GM12878 (cell line): ENCODE data around the gene TBL1XR1. TPM values are rescaled to one million over a fixed set of nuclear protein-coding genes. Genes with fewer than 3 reads are reported as not detected.

Experiments used
- ATAC-seq: fragments of 200-7000 bp; cut with Tn5 transposase; 3 replicates; pipeline ENCODE4 v1.9.1; 2020; ENCODE audit warnings: mild to moderate bottlenecking, moderate library complexity
- BruUV-seq: library from RNA; stranded (reverse); fragments of 400-500 nt; replicated peaks from 2 replicates; lab custom pipeline; 2021; lab: Mats Ljungman, UMichigan
- CTCF ChIA-PET: fragments of 300-600 bp; sonication (Branson Sonifier 250); formaldehyde crosslinking; extraction: SDS; loops from one replicate; lab custom pipeline; 2021; ENCODE audit warnings: inconsistent platforms; lab: Yijun Ruan, JAX
- POLR2A ChIA-PET: fragments of 350-600 bp; formaldehyde crosslinking; extraction: SDS; loops from one replicate; lab custom pipeline; 2021; ENCODE audit warnings: inconsistent platforms; lab: Charles Lee
- RAD21 ChIA-PET: fragments of 300-600 bp; sonication (Branson Sonifier 250); formaldehyde crosslinking; loops from one replicate; lab custom pipeline; 2023; ENCODE audit warnings: antibody characterized with exemption; ENCODE audit not compliant: unreplicated experiment; lab: Charles Lee
- SMC1A ChIA-PET: fragments of 300-600 bp; sonication (Branson Sonifier 250); formaldehyde crosslinking; loops from one replicate; lab custom pipeline; 2023; ENCODE audit not compliant: unreplicated experiment, uncharacterized antibody; lab: Charles Lee
- DNase-seq: peaks from one replicate; pipeline ENCODE4 v3.0.0-alpha.2; 2011; ENCODE audit warnings: low read depth, low spot score
- FAIRE-seq: peaks from 3 replicates; lab custom pipeline; 2011; peaks lifted over from hg19 to GRCh38; lab: Jason Lieb, UNC
- H2AFZ ChIP-seq: 2 replicates; pipeline ENCODE4 v1.6.0; 2011; ENCODE audit warnings: low read depth, low read length, control low read depth; ENCODE audit not compliant: control insufficient read depth
- H3K27ac ChIP-seq: 2 replicates; pipeline ENCODE4 v1.5.1; 2011; ENCODE audit warnings: control low read depth; ENCODE audit not compliant: control insufficient read depth, insufficient read depth
- H3K27me3 ChIP-seq, 2 experiments: replicated peaks in 1 of 2; 2 replicates each; pipeline versions ENCODE4 v1.6.0 to v1.6.1; 2011; ENCODE audit warnings: low read length in 1 of 2; ENCODE audit not compliant: control insufficient read depth in 2 of 2, insufficient read depth in 2 of 2
- H3K36me3 ChIP-seq, 2 experiments: 2 replicates each; pipeline ENCODE4 v1.5.1; 2011; ENCODE audit warnings: low read length in 1 of 2; ENCODE audit not compliant: control insufficient read depth in 2 of 2, insufficient read depth in 2 of 2
- H3K4me1 ChIP-seq: 2 replicates; pipeline ENCODE4 v1.6.1; 2011; ENCODE audit warnings: mild to moderate bottlenecking, low read length, moderate library complexity, mixed read lengths; ENCODE audit not compliant: control insufficient read depth, insufficient read depth
- H3K4me2 ChIP-seq: 2 replicates; pipeline ENCODE4 v1.6.0; 2011; ENCODE audit warnings: control low read depth; ENCODE audit not compliant: control insufficient read depth, insufficient read depth
- H3K4me3 ChIP-seq: fragments of 200-600 bp; sonication (generic); 2 replicates; pipeline ENCODE4 v1.5.1; 2016
- H3K79me2 ChIP-seq: 2 replicates; pipeline ENCODE4 v1.6.0; 2011; ENCODE audit warnings: low read length; ENCODE audit not compliant: control insufficient read depth, insufficient read depth
- H3K9ac ChIP-seq: 2 replicates; pipeline ENCODE4 v1.8.0; 2011; ENCODE audit warnings: low read length, control low read depth, mixed read lengths; ENCODE audit not compliant: control insufficient read depth, insufficient read depth
- H3K9me3 ChIP-seq: replicated peaks from 3 replicates; pipeline ENCODE4 v1.5.1; 2011; ENCODE audit warnings: mild to moderate bottlenecking, low read length; ENCODE audit not compliant: control insufficient read depth, insufficient read depth
- H4K20me1 ChIP-seq: 2 replicates; pipeline ENCODE4 v1.6.0; 2011; ENCODE audit not compliant: control insufficient read depth, insufficient read depth
- BCL11A ChIP-seq: IDR thresholded peaks from 2 replicates; pipeline ENCODE4 v1.6.1; 2011; ENCODE audit warnings: low read depth, low read length
- CHD2 ChIP-seq: IDR thresholded peaks from 2 replicates; pipeline ENCODE4 v1.6.1; 2011; ENCODE audit warnings: low read depth, low read length, improper control_type of control experiment, borderline replicate concordance
- ELK1 ChIP-seq: IDR thresholded peaks from 2 replicates; pipeline ENCODE4 v1.6.1; 2012; ENCODE audit warnings: low read depth, low read length, improper control_type of control experiment
- ESRRA ChIP-seq: IDR thresholded peaks from 2 replicates; pipeline ENCODE4 v1.6.1; 2012; ENCODE audit warnings: mild to moderate bottlenecking, low read length, improper control_type of control experiment
- FOS ChIP-seq: IDR thresholded peaks from 3 replicates; pipeline ENCODE4 v1.6.1; 2011; ENCODE audit warnings: borderline replicate concordance; ENCODE audit not compliant: insufficient read length; ENCODE audit errors: extremely low read depth
- FOXM1 ChIP-seq: IDR thresholded peaks from 2 replicates; pipeline ENCODE4 v1.6.1; 2012; ENCODE audit warnings: low read depth, mild to moderate bottlenecking, inconsistent platforms, low read length, moderate library complexity
- IKZF2 ChIP-seq, 2 experiments: fragments of 450-650 bp; IDR thresholded peaks; 2 replicates each; pipeline ENCODE4 v1.6.1; 2017; ENCODE audit warnings: mild to moderate bottlenecking in 2 of 2, moderate library complexity in 2 of 2
- REST ChIP-seq: IDR thresholded peaks from 2 replicates; pipeline ENCODE4 v1.6.1; 2012; ENCODE audit warnings: mild to moderate bottlenecking, low read depth, low read length
- TCF7 ChIP-seq: IDR thresholded peaks from 2 replicates; pipeline ENCODE4 v1.6.1; 2014; ENCODE audit warnings: antibody characterized with exemption, borderline replicate concordance
- WGBS: methylation state at CpG from one replicate; pipeline ENCODE4 v1.1.6; 2016; ENCODE audit warnings: low lambda C conversion rate; ENCODE audit not compliant: insufficient replicate concordance, insufficient coverage; ENCODE audit errors: missing lambda C conversion rate; 5-methylcytosine and 5-hydroxymethylcytosine counted together
- in situ Hi-C: fragments of 300-500 bp; cut with MboI; formaldehyde crosslinking; loops from 9 replicates; pipeline ENCODE4 v1.14.3; 2018; ENCODE audit warnings: mixed read lengths
- intact Hi-C: fragments of 100-400 bp; cut with micrococcal nuclease; formaldehyde crosslinking; loops from one replicate; pipeline ENCODE4 v1.14.2; 2022; ENCODE audit not compliant: unreplicated experiment
- polyA plus RNA-seq, 11 experiments: library from polyadenylated mRNA; depleted of rRNA in 4 of 11; unstranded in 6 of 11; stranded (reverse) in 5 of 11; fragments of >200 nt; fragmentation: Nextera tagmentation in 4 of 11; fragmentation: Illumina TruSeq in 1 of 11; extraction: Ambion mirVana in 4 of 11; extraction: Trizol in 1 of 11; gene quantifications; 1 replicate in 1 of 11; 2 replicates in 10 of 11; pipeline versions ENCODE4 v1.2.1 to v1.2.3, GENCODE V29; 2011 to 2016; ENCODE audit warnings: inconsistent platforms in 2 of 11, missing spikeins in 2 of 11, low read depth in 1 of 11
- total RNA-seq, 4 experiments: library from RNA; depleted of rRNA in 3 of 4; stranded (reverse); fragments of >200 nt in 3 of 4; fragmentation: Illumina TruSeq in 1 of 4; extraction: Trizol in 1 of 4; gene quantifications; 2 replicates each; pipeline versions ENCODE4 v1.2.1 to v1.2.3, GENCODE V29; 2013 to 2021
- TF ChIP-seq, protein P1 (sequence below): fragments of 450-650 bp; IDR thresholded peaks from 2 replicates; pipeline ENCODE4 v1.6.1; 2017; ENCODE audit warnings: mild to moderate bottlenecking

The TBL1XR1 gene
- total and polyA plus RNA-seq, 10 of the 15 experiments (the other 5 are each of a cell fraction or from before 2014, with no cell fraction given), result 13.0 to 115 (median 60.4) TPM

DNA sequence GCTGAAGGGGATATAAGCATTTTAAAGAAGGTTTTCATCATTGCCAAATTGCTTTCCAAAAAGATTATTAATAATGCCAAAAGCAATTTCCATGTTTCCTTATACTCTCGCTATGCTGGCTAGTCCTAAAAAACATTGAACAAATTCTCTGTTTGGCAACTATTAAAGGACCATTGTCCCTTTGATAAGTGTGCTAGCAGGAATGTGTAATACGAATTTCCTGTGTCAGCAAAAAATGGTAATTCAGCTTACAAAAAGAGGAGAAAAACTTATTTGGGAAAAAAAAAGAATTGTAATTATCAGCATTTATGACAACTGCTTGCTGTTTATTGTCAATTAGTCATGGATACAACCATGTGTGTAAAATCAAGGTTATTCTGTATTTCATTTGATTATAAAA is 138.6 kb downstream of the TBL1XR1 start:
- ATAC-seq (no peak), DNase-seq (no peak)
- BruUV-seq, result no TSS peak
- Histone ChIP-seq H4K20me1 (no peaks in the 10 kb centered on the region), H3K36me3 (no peaks in the 10 kb centered on the region), H3K4me1 (peaks cover 13% of the 10 kb centered on the region; the same call in 1 of the 2 replicates), H3K27ac (no peak overlapping the region), H3K27me3 (no peaks in the 10 kb centered on the region), H3K9ac (no peak overlapping the region), H3K9me3 (no peaks in the 10 kb centered on the region), H2AFZ (no peak overlapping the region), H3K4me3 (no peak overlapping the region), H3K4me2 (no peak overlapping the region; the same call in 1 of the 2 replicates), H3K79me2 (peaks cover 13% of the 10 kb centered on the region)
- ChIA-PET SMC1A (interaction anchor here (0.7 to 2.6 kb wide), 13 partner anchors 8 to 588 kb away, joined by 3 to 13 read pairs (median 3); no protein-coding TSS in a partner anchor), RAD21 (interaction anchor here (0.6 to 1.8 kb wide), 5 partner anchors 8 to 137 kb away, joined by 3 to 8 read pairs (median 4); no protein-coding TSS in a partner anchor), CTCF (interaction anchor here (1.1 kb wide), 1 partner anchor 8 kb away, joined by 3 read pairs; no protein-coding TSS in a partner anchor), POLR2A (interaction anchor here (0.6 to 2.3 kb wide), 3 partner anchors 7 to 301 kb away, joined by 3 to 8 read pairs (median 3); no protein-coding TSS in a partner anchor)
- 100% methylated on average over 2 of the region's 2 CpGs for WGBS
- in situ Hi-C loops, result loop anchor here (5.0 kb wide), 2 partner anchors 294 to 724 kb away; no protein-coding TSS in a partner anchor
- intact Hi-C loops, result loop anchor here (5.0 to 10.0 kb wide), 2 partner anchors 539 to 616 kb away; no protein-coding TSS in a partner anchor
- TF ChIP-seq, protein P1, sequence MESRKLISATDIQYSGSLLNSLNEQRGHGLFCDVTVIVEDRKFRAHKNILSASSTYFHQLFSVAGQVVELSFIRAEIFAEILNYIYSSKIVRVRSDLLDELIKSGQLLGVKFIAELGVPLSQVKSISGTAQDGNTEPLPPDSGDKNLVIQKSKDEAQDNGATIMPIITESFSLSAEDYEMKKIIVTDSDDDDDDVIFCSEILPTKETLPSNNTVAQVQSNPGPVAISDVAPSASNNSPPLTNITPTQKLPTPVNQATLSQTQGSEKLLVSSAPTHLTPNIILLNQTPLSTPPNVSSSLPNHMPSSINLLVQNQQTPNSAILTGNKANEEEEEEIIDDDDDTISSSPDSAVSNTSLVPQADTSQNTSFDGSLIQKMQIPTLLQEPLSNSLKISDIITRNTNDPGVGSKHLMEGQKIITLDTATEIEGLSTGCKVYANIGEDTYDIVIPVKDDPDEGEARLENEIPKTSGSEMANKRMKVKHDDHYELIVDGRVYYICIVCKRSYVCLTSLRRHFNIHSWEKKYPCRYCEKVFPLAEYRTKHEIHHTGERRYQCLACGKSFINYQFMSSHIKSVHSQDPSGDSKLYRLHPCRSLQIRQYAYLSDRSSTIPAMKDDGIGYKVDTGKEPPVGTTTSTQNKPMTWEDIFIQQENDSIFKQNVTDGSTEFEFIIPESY, result no peak
- no peak for TF ChIP-seq BCL11A
- TF ChIP-seq REST, result no peak
- TF ChIP-seq ESRRA, result no peak
- no peak for TF ChIP-seq FOS
- TF ChIP-seq ELK1, result no peak
- TF ChIP-seq TCF7, result no peak
- no peak for TF ChIP-seq FOXM1
- TF ChIP-seq CHD2, result no peak
- TF ChIP-seq IKZF2 (IDR thresholded peaks at IDR 0.05), result no peak
- TF ChIP-seq, all 136 proteins: peak for 0
- no peak for FAIRE-seq
